ENCODE results near the gene WNK3.

WNK3 gene

DNA sequence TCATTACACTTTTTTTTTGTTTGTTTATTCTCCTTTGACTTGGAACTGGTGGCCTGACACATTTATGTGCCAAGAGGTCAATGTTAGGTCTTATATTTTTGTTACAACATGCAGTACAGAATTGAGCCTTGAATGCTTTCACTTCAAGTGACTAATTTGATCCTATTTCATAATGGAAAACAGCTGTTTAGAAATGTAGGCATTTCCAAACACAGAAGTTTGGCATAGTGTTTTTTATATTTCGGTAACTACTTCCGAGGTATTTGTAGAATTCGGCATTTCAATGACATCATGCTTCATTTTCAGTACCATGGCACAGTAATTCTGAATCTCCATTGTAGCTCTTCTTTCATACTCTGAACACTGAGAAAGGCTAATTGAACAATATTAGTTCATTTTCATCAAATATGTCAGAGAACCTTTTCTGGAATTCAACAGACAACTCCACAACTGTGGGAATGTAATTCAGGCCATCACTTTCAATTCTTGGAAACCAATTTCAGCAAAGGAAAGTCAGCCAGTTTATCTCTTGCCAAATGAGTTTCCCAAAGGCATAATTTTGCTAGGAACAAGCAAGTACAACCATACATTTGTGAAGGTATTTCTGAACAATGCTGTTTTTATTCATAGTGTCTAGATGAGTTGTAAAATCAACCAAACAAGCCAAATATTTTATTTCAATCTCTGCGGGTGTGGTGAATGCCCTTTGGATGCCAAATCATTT is 186.2 kb downstream of the WNK3 start:
- no peak for DNase-seq (ENCODE audit: low spot score)

GRCh38 chrX:54171091-54171490 is 186.8 kb downstream of the WNK3 start:
- TF ChIP-seq, protein P1, sequence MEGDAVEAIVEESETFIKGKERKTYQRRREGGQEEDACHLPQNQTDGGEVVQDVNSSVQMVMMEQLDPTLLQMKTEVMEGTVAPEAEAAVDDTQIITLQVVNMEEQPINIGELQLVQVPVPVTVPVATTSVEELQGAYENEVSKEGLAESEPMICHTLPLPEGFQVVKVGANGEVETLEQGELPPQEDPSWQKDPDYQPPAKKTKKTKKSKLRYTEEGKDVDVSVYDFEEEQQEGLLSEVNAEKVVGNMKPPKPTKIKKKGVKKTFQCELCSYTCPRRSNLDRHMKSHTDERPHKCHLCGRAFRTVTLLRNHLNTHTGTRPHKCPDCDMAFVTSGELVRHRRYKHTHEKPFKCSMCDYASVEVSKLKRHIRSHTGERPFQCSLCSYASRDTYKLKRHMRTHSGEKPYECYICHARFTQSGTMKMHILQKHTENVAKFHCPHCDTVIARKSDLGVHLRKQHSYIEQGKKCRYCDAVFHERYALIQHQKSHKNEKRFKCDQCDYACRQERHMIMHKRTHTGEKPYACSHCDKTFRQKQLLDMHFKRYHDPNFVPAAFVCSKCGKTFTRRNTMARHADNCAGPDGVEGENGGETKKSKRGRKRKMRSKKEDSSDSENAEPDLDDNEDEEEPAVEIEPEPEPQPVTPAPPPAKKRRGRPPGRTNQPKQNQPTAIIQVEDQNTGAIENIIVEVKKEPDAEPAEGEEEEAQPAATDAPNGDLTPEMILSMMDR (IDR thresholded peaks at IDR 0.05) = no peak
- Histone ChIP-seq H3K27ac (no peak overlapping the region), H3K4me3 (no peak overlapping the region)
- DNase-seq (ENCODE audit: low spot score) = no peak

More for the DNA sequence above, 186.2 kb downstream of the WNK3 start:
- no peak overlapping the region for H3K27ac ChIP-seq
- TF ChIP-seq, protein P1 (IDR thresholded peaks at IDR 0.05) = no peak
- H3K4me3 ChIP-seq = no peak overlapping the region

- no peak for DNase-seq (ENCODE audit: low spot score)
- no peak overlapping the region for H3K27ac ChIP-seq
- no peak overlapping the region for H3K4me3 ChIP-seq
- TF ChIP-seq, protein P1 (IDR thresholded peaks at IDR 0.05) = no peak
These were observed 190.9 kb downstream of the WNK3 start for GRCh38 chrX:54166915-54167314.

GRCh38 chrX:54157561-54157960 is 200.3 kb downstream of the WNK3 start:
- H3K27ac ChIP-seq = no peak overlapping the region
- no peak for DNase-seq (ENCODE audit: low spot score)
- TF ChIP-seq, protein P1 (IDR thresholded peaks at IDR 0.05) = no peak
- H3K4me3 ChIP-seq = no peak overlapping the region

Data from coronary artery (tissue), 2 donors.